ENCODE measurements around the gene CLK3.

DNA sequence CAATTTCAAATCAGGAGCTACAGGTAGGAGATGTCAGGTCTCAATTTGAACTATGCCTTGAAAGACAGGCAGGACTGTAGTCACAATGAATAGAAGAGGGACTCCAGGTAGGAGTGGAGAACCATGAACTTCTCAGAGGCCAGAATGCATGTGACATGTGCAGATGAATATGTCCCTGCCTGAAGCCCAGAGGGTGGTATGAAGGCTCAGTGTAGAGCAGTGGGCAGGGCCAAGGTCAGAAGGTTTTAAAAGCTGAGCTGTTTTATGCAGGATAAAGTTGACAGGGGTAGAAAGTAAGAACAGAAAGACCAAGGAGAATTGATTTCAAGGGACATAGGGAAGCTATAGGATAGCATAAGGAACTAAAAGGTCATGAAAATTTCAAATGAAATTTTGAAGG, 30.8 kb downstream of the CLK3 start:
- TF ChIP-seq, protein P1, sequence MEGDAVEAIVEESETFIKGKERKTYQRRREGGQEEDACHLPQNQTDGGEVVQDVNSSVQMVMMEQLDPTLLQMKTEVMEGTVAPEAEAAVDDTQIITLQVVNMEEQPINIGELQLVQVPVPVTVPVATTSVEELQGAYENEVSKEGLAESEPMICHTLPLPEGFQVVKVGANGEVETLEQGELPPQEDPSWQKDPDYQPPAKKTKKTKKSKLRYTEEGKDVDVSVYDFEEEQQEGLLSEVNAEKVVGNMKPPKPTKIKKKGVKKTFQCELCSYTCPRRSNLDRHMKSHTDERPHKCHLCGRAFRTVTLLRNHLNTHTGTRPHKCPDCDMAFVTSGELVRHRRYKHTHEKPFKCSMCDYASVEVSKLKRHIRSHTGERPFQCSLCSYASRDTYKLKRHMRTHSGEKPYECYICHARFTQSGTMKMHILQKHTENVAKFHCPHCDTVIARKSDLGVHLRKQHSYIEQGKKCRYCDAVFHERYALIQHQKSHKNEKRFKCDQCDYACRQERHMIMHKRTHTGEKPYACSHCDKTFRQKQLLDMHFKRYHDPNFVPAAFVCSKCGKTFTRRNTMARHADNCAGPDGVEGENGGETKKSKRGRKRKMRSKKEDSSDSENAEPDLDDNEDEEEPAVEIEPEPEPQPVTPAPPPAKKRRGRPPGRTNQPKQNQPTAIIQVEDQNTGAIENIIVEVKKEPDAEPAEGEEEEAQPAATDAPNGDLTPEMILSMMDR (IDR thresholded peaks at IDR 0.05; ENCODE audit: extremely low read depth in 1 of 2, insufficient read depth in 1 of 2, low read depth in 1 of 2, low read length in 2 of 2): no peak
- TF ChIP-seq, protein P2, sequence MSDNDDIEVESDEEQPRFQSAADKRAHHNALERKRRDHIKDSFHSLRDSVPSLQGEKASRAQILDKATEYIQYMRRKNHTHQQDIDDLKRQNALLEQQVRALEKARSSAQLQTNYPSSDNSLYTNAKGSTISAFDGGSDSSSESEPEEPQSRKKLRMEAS (IDR thresholded peaks at IDR 0.05; ENCODE audit: insufficient read depth, insufficient read length): no peak
- no peak for TF ChIP-seq EZH2 (IDR thresholded peaks at IDR 0.05; ENCODE audit: borderline replicate concordance, low read depth, low read length, severe bottlenecking)
- TF ChIP-seq POLR2AphosphoS5 (IDR thresholded peaks at IDR 0.05; ENCODE audit: insufficient read depth, low read depth, low read length): no peak
- no peak for TF ChIP-seq POLR2A (IDR thresholded peaks at IDR 0.05; ENCODE audit: low read depth, low read length)

Data from endothelial cell of umbilical vein (primary cell).